Measurements from ENCODE around the gene CDCA8. TPM values are rescaled to one million over a fixed set of nuclear protein-coding genes. Genes with fewer than 3 reads are reported as not detected.

The CDCA8 gene
- total and polyA plus RNA-seq, 9 donors = 0.11 to 1.9 (median 0.60) TPM

GRCh38 chr1:37717631-37718030 is 25.3 kb downstream of the CDCA8 start:
- no peak overlapping the region for H3K4me3 ChIP-seq
- H3K27ac ChIP-seq = no peak overlapping the region
- WGBS, 3 donors = 71 to 84% (median 77%) methylated on average over 6 of the region's 6 CpGs
- no peak for DNase-seq
- TF ChIP-seq CTCF (IDR thresholded peaks at IDR 0.05) (no peak), EP300 (IDR thresholded peaks at IDR 0.05) (no peak), POLR2A (IDR thresholded peaks at IDR 0.05) (no peak)
- H3K27me3 ChIP-seq = no peaks in the 10 kb centered on the region
- intact Hi-C loops (cut with DNase I) = no loop called here
- no peaks in the 10 kb centered on the region for H3K9me3 ChIP-seq
- H3K36me3 ChIP-seq = no peaks in the 10 kb centered on the region
- no peaks in the 10 kb centered on the region for H3K4me1 ChIP-seq (ENCODE audit: insufficient read depth)

DNA sequence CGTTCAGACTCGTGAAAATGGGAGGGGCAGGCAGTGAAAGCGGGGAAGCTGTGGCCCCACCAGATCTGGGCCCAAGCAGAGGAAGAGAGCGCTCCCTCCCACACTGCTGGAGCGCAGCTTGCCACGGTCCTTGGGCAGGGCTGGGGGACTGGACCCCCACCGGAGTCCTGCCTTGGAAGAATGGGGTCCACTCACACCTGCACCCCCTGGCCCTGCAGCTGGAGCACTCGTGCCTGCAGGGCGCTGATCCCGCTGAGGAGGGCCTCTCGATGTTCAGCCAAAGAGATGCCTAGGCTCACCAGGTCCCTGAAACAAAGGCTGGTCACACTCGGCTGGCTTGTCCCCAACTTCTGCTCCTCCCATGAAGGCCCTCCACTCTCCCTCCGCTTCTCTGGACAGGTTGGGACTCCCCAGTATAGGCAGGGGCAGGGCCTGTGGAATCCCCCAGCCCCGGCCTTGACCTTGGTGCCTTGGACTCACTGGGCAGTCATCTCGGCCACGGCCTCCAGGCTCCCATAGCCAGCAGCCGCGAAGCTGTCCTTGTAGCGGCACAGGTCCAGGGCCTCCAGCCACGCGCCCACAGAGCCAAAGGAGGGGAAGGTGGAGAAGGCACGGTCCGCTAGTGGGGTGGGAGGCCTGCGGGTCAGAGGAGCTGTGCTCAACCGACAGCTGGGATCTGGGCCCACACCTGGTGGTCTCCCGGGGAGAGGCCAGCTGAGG is 26.0 kb downstream of the CDCA8 start:
- 69 to 79% (median 69%) methylated on average over 26 of the region's 26 CpGs for WGBS, 3 donors
- Histone ChIP-seq H3K9me3 (no peaks in the 10 kb centered on the region), H3K4me1 (ENCODE audit: insufficient read depth) (no peaks in the 10 kb centered on the region), H3K27ac (no peak overlapping the region), H3K4me3 (no peak overlapping the region), H3K27me3 (no peaks in the 10 kb centered on the region), H3K36me3 (no peaks in the 10 kb centered on the region)
- TF ChIP-seq POLR2A (IDR thresholded peaks at IDR 0.05) = no peak
- TF ChIP-seq EP300 (IDR thresholded peaks at IDR 0.05) = no peak
- no peak for TF ChIP-seq CTCF (IDR thresholded peaks at IDR 0.05)
- intact Hi-C loops (cut with DNase I) = no loop called here
- DNase-seq = no peak

- no peak for DNase-seq
- WGBS, 3 donors = 84 to 87% (median 87%) methylated on average over 15 of the region's 15 CpGs
- Histone ChIP-seq H3K27ac (no peak overlapping the region), H3K36me3 (no peaks in the 10 kb centered on the region), H3K27me3 (no peaks in the 10 kb centered on the region), H3K4me1 (ENCODE audit: insufficient read depth) (no peaks in the 10 kb centered on the region), H3K4me3 (no peak overlapping the region), H3K9me3 (no peaks in the 10 kb centered on the region)
- TF ChIP-seq POLR2A (IDR thresholded peaks at IDR 0.05) = no peak
- no peak for TF ChIP-seq EP300 (IDR thresholded peaks at IDR 0.05)
- no peak for TF ChIP-seq CTCF (IDR thresholded peaks at IDR 0.05)
- intact Hi-C loops (cut with DNase I) = no loop called here
Observed at GRCh38 chr1:37718901-37719571, 26.7 kb downstream of the CDCA8 start.

DNA sequence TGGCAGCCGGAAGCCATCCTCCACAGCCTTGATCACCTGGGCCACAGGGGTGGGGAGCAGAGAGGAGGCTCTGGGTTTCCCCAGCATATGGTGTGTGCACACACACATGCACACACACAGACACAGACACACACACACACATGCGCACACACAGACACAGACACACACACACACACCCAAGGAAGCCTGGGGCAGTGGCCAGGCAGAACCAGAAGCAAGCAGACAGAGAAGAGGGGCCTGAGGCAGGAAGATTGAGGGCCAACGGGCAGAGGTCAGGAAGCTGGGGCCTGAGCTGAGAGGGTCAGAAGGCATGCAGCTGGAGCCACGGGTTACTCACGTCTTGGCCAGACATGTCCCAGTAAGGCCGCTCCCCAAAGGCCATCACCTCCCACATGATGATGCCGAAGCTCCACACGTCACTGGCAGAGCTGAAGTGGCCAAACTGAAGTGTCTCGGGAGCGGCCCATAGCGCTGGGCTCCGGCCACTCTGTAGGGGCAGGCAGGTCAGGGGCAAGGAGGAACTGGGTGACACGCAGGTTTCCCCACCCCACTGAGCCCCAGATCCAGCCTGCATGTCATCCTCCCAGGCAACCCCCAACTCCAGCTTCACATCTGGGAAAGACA is 27.4 kb downstream of the CDCA8 start:
- Histone ChIP-seq H3K4me3 (no peak overlapping the region), H3K36me3 (no peaks in the 10 kb centered on the region), H3K4me1 (ENCODE audit: insufficient read depth) (no peaks in the 10 kb centered on the region), H3K9me3 (no peaks in the 10 kb centered on the region), H3K27me3 (no peaks in the 10 kb centered on the region), H3K27ac (no peak overlapping the region)
- TF ChIP-seq POLR2A (IDR thresholded peaks at IDR 0.05) (no peak), CTCF (IDR thresholded peaks at IDR 0.05) (no peak), EP300 (IDR thresholded peaks at IDR 0.05) (no peak)
- WGBS, 3 donors = 49 to 61% (median 51%) methylated on average over 13 of the region's 13 CpGs
- no peak for DNase-seq
- intact Hi-C loops (cut with DNase I) = no loop called here
